Adrenal gland (tissue), 5 donors: Measurements from ENCODE around the gene CSK.

Source experiments
- CTCF ChIP-seq, 6 experiments: fragments of 450-650 bp in 4 of 6; fragments of 200-600 bp in 2 of 6; sonication (generic) in 1 of 6; IDR thresholded peaks; 1 replicate in 5 of 6; 2 replicates in 1 of 6; pipeline versions ENCODE4 v1.5.1 to v1.8.0; 2016 to 2021; ENCODE audit warnings: antibody characterized with exemption in 6 of 6, mild to moderate bottlenecking in 2 of 6, moderate library complexity in 1 of 6
- POLR2A ChIP-seq, 2 donors: fragments of 450-650 bp; IDR thresholded peaks; one replicate each; pipeline ENCODE4 v1.6.1; 2017; ENCODE audit warnings: antibody characterized with exemption in 2 of 2, mild to moderate bottlenecking in 2 of 2, moderate library complexity in 1 of 2
- donor health status: DM: no; HTN: no; CAD: no.

- TF ChIP-seq CTCF (IDR thresholded peaks at IDR 0.05) (no peak), POLR2A (IDR thresholded peaks at IDR 0.05) (no peak)
Measured at GRCh38 chr15:74770211-74770903, 11.5 kb upstream of the CSK start.
